Right lobe of liver (tissue), 4 donors: ENCODE results near the gene ALAD.

Experiments used
- CTCF ChIP-seq, 4 donors: fragments of 200-600 bp in 3 of 4; fragments of 450-650 bp in 1 of 4; IDR thresholded peaks; one replicate each; pipeline versions ENCODE4 v1.5.1 to v1.8.0; 2016 to 2022; ENCODE audit warnings: antibody characterized with exemption in 4 of 4, mild to moderate bottlenecking in 2 of 4
- POLR2A ChIP-seq: fragments of 450-650 bp; IDR thresholded peaks from one replicate; pipeline ENCODE4 v1.6.1; 2017; ENCODE audit warnings: antibody characterized with exemption, mild to moderate bottlenecking
- donor health status: DM: no; HTN: no; CAD: no.
- donor health status: DM: no; HTN: no; CAD: no.
- donor health status: DM: no; HTN: yes; CAD: no.

GRCh38 chr9:113350937-113351336 is 50.1 kb downstream of the ALAD start:
- TF ChIP-seq POLR2A (no peak), CTCF (IDR thresholded peaks at IDR 0.05) (no peak)
